Suprapubic skin (tissue), 4 donors: Measurements from ENCODE around the gene PSMA7.

Experiments
- CTCF ChIP-seq, 2 donors: fragments of 200-600 bp in 1 of 2; fragments of 450-650 bp in 1 of 2; sonication (generic) in 1 of 2; IDR thresholded peaks; one replicate each; pipeline ENCODE4 v1.5.1; 2016 to 2019; ENCODE audit warnings: antibody characterized with exemption in 2 of 2, mild to moderate bottlenecking in 1 of 2, moderate library complexity in 1 of 2
- EP300 ChIP-seq: sonication (generic); formaldehyde crosslinking; IDR thresholded peaks from one replicate; pipeline ENCODE4 v1.6.1; 2017; ENCODE audit warnings: antibody characterized with exemption
- POLR2A ChIP-seq, 2 donors: fragments of 450-650 bp; IDR thresholded peaks; one replicate each; pipeline ENCODE4 v1.6.1; 2017; ENCODE audit warnings: antibody characterized with exemption in 2 of 2, mild to moderate bottlenecking in 2 of 2, moderate library complexity in 2 of 2
- POLR2AphosphoS5 ChIP-seq, 3 donors: sonication (generic); formaldehyde crosslinking; IDR thresholded peaks; one replicate each; pipeline ENCODE4 v1.6.1; 2017; ENCODE audit warnings: antibody characterized with exemption in 3 of 3

GRCh38 chr20:62160876-62161275 is 17.7 kb upstream of the PSMA7 start:
- no peak for TF ChIP-seq POLR2A (IDR thresholded peaks at IDR 0.05)
- no peak for TF ChIP-seq CTCF (IDR thresholded peaks at IDR 0.05)
- TF ChIP-seq POLR2AphosphoS5 (IDR thresholded peaks at IDR 0.05), result no peak
- TF ChIP-seq EP300, result no peak
